ENCODE measurements around the gene MTPN.

The MTPN gene

DNA sequence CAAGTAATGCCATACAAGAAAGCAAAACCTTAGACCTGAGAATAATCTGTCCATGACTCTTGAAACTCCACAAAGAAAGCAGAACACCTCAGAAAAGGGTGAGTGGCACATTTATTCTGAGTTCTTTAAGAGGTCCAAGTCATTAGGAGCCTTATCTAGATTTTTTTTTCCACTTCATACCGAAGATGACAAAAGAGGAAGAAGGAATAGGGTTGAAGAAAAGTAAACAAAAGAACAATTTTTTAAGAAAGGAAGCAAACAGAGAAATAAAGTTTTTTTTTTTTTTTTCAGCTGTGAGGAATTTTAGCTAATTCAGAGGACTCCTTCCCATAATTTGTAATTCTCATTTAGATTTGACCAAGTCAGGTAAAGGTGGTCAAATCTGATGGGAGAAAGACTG lies 13.1 kb upstream of the MTPN start:
- H3K9me3 ChIP-seq (ENCODE audit: control insufficient read depth in 2 of 2, low read length in 2 of 2), result no peaks in the 10 kb centered on the region
- H3K4me1 ChIP-seq (ENCODE audit: control insufficient read depth in 2 of 2, insufficient read depth in 2 of 2, low read length in 2 of 2), result no peaks in the 10 kb centered on the region
- H3K36me3 ChIP-seq (ENCODE audit: control insufficient read depth in 2 of 2, insufficient read depth in 2 of 2, low read length in 2 of 2), result no peaks in the 10 kb centered on the region
- H3K9ac ChIP-seq (ENCODE audit: low read depth in 1 of 2, low read length in 2 of 2), result no peak overlapping the region
- H3K27me3 ChIP-seq (ENCODE audit: control insufficient read depth in 2 of 2, insufficient read depth in 2 of 2, low read length in 2 of 2), result no peaks in the 10 kb centered on the region
- no peak overlapping the region for H3K4me3 ChIP-seq (ENCODE audit: low read length in 2 of 2)
- H3K27ac ChIP-seq (ENCODE audit: low read depth in 2 of 2, low read length in 2 of 2), result no peak overlapping the region

DNA sequence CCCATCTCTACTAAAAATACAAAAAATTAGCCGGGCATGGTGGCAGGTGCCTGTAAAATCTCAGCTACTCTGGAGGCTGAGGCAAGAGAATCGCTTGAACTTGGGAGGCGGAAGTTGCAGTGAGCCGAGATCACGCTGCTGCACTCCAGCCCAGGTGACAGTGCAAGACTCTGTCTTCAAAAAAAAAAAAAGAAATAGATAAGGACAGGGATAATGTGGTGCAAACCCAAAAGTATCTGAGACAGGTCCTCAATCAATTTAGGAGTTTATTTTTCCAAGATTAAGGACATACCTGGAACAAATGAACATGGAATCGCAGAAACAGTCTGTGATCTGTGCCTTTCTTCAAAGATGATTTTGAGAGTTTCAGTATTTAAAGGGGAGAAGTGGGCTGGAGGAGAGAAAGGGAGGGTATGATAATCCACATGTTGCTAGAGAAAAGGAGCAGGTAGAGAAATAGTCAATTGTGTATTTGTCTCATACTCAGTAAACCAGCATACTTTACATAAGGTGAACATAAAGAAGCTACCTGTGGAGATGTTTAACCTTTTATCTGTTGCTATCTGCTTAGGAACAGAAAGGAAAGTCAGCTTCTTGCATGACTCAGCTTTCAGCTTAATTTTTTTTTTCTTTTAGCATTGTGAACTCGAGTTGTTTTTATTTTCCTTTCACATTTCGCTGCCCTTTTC lies 4.9 kb upstream of the MTPN start:
- Histone ChIP-seq H3K9me3 (ENCODE audit: control insufficient read depth in 2 of 2, low read length in 2 of 2) (no peaks in the 10 kb centered on the region), H3K4me1 (ENCODE audit: control insufficient read depth in 2 of 2, insufficient read depth in 2 of 2, low read length in 2 of 2) (peaks cover 0 to 4% of the 10 kb centered on the region in 2 donors), H3K9ac (ENCODE audit: low read depth in 1 of 2, low read length in 2 of 2) (no peak overlapping the region), H3K36me3 (ENCODE audit: control insufficient read depth in 2 of 2, insufficient read depth in 2 of 2, low read length in 2 of 2) (no peaks in the 10 kb centered on the region), H3K27ac (ENCODE audit: low read depth in 2 of 2, low read length in 2 of 2) (no peak overlapping the region), H3K4me3 (ENCODE audit: low read length in 2 of 2) (no peak overlapping the region), H3K27me3 (ENCODE audit: control insufficient read depth in 2 of 2, insufficient read depth in 2 of 2, low read length in 2 of 2) (no peaks in the 10 kb centered on the region)

DNA sequence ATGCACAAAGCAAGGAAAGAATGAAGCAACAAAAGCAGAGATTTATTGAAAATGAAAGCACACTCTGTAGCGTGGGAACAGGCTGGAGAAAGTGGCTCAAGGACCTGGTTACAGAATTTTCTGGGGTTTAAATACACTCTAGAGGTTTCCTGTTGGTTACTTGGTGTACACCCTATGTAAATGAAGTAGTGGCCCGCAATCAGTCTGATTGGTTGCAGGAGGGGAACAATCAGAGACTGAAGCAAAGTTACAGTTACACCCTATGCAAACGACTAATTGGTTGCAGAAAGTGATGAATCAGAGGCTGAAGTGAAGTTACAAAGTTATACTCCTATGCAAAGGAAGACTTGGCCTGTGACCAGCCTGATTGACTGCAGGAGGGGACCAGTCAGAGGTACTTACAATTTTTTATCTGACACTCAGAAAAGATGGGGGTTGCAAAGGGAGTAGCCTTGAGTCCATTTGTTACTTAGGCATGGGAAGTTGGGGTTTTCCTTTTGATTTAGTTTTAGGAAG lies 3.6 kb upstream of the MTPN start:
- no peaks in the 10 kb centered on the region for H3K36me3 ChIP-seq (ENCODE audit: control insufficient read depth in 2 of 2, insufficient read depth in 2 of 2, low read length in 2 of 2)
- H3K9me3 ChIP-seq (ENCODE audit: control insufficient read depth in 2 of 2, low read length in 2 of 2), result no peaks in the 10 kb centered on the region
- H3K4me3 ChIP-seq (ENCODE audit: low read length in 2 of 2), result peak overlapping the region; percentile 9 to 14
- H3K4me1 ChIP-seq (ENCODE audit: control insufficient read depth in 2 of 2, insufficient read depth in 2 of 2, low read length in 2 of 2), result peaks cover 8% of the 10 kb centered on the region in 2 donors
- no peaks in the 10 kb centered on the region for H3K27me3 ChIP-seq (ENCODE audit: control insufficient read depth in 2 of 2, insufficient read depth in 2 of 2, low read length in 2 of 2)
- H3K9ac ChIP-seq (ENCODE audit: low read depth in 1 of 2, low read length in 2 of 2), result no peak overlapping the region
- peak overlapping the region in 1 of 2 donors; percentile 28 for H3K27ac ChIP-seq (ENCODE audit: low read depth in 2 of 2, low read length in 2 of 2)

DNA sequence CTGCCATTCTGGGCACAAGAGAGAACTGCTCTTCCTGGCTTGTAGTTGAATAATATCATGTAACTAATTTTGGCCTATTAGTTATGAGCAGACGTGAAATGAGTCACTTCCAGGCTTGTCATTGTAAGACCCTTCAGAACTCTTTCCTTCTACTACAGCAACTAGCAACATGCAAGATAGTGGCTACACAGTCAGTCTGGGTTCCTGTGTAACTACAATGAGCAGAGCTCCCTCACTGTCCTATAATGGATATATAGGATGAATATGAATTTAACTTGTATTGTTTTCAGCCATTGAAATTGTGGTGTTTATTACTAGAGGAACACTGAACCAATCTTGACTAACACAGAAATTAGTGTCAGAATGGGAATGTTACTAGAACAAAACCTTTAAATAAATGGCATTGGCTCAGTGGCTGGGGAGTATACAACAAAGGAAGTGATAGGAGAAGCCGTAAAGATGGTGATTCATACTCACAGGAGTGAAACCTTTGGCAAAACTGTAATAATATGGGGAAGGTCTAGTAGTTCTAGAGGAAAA lies 2.9 kb upstream of the MTPN start:
- Histone ChIP-seq H3K9ac (ENCODE audit: low read depth in 1 of 2, low read length in 2 of 2) (no peak overlapping the region), H3K9me3 (ENCODE audit: control insufficient read depth in 2 of 2, low read length in 2 of 2) (no peaks in the 10 kb centered on the region), H3K36me3 (ENCODE audit: control insufficient read depth in 2 of 2, insufficient read depth in 2 of 2, low read length in 2 of 2) (no peaks in the 10 kb centered on the region), H3K4me3 (ENCODE audit: low read length in 2 of 2) (peak overlapping the region in 1 of 2 donors; percentile 14), H3K4me1 (ENCODE audit: control insufficient read depth in 2 of 2, insufficient read depth in 2 of 2, low read length in 2 of 2) (peaks cover 8% of the 10 kb centered on the region in 2 donors), H3K27ac (ENCODE audit: low read depth in 2 of 2, low read length in 2 of 2) (peak overlapping the region in 1 of 2 donors; percentile 28), H3K27me3 (ENCODE audit: control insufficient read depth in 2 of 2, insufficient read depth in 2 of 2, low read length in 2 of 2) (no peaks in the 10 kb centered on the region)

- Histone ChIP-seq H3K27me3 (ENCODE audit: control insufficient read depth in 2 of 2, insufficient read depth in 2 of 2, low read length in 2 of 2) (no peaks in the 10 kb centered on the region), H3K4me1 (ENCODE audit: control insufficient read depth in 2 of 2, insufficient read depth in 2 of 2, low read length in 2 of 2) (peaks cover 8% of the 10 kb centered on the region in 2 donors), H3K9ac (ENCODE audit: low read depth in 1 of 2, low read length in 2 of 2) (no peak overlapping the region), H3K36me3 (ENCODE audit: control insufficient read depth in 2 of 2, insufficient read depth in 2 of 2, low read length in 2 of 2) (no peaks in the 10 kb centered on the region), H3K27ac (ENCODE audit: low read depth in 2 of 2, low read length in 2 of 2) (no peak overlapping the region), H3K4me3 (ENCODE audit: low read length in 2 of 2) (no peak overlapping the region), H3K9me3 (ENCODE audit: control insufficient read depth in 2 of 2, low read length in 2 of 2) (no peaks in the 10 kb centered on the region)
Observed at GRCh38 chr7:135979471-135980011, 2.4 kb upstream of the MTPN start.

DNA sequence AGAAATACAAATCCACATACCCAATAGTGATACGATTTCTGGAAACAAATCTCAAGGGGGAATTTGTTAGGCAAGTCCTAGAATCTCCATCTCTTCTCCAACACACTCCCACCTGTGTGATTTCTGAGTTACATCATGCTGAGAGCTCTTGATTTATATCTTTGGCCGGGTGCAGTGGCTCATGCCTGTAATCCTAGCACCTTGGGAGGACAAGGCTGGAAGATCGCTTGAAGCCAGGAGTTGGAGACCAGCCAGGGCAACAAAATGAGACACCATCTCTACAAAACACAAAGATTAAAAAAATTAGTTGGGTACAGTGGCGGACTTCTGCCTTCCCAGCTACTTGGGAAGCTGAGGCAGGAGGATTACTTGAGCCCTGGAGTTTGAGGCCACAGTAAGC lies 1.5 kb upstream of the MTPN start:
- no peak overlapping the region for H3K9ac ChIP-seq (ENCODE audit: low read depth in 1 of 2, low read length in 2 of 2)
- H3K27me3 ChIP-seq (ENCODE audit: control insufficient read depth in 2 of 2, insufficient read depth in 2 of 2, low read length in 2 of 2), result no peaks in the 10 kb centered on the region
- H3K9me3 ChIP-seq (ENCODE audit: control insufficient read depth in 2 of 2, low read length in 2 of 2), result no peaks in the 10 kb centered on the region
- H3K36me3 ChIP-seq (ENCODE audit: control insufficient read depth in 2 of 2, insufficient read depth in 2 of 2, low read length in 2 of 2), result no peaks in the 10 kb centered on the region
- no peak overlapping the region for H3K27ac ChIP-seq (ENCODE audit: low read depth in 2 of 2, low read length in 2 of 2)
- H3K4me1 ChIP-seq (ENCODE audit: control insufficient read depth in 2 of 2, insufficient read depth in 2 of 2, low read length in 2 of 2), result peaks cover 8% of the 10 kb centered on the region in 2 donors
- no peak overlapping the region for H3K4me3 ChIP-seq (ENCODE audit: low read length in 2 of 2)

DNA sequence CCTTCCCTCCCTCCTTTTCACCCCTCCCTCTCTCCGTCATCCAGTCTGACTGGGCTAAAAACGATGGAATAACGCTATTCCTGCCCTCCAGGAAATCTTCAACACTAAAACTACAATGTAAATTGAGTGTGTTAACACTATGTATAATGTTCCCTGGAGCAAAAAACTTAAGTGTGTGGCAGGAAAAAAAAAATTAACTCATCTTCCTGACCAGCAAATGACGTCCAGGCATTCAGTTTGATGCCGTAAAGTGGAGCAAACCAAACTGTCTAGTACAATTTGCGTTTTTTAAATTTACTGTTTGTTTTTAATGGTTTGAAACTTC lies 545 bp upstream of the MTPN start:
- Histone ChIP-seq H3K4me3 (ENCODE audit: low read length in 2 of 2) (peak overlapping the region; percentile 95 to 100), H3K9me3 (ENCODE audit: control insufficient read depth in 2 of 2, low read length in 2 of 2) (no peaks in the 10 kb centered on the region), H3K27me3 (ENCODE audit: control insufficient read depth in 2 of 2, insufficient read depth in 2 of 2, low read length in 2 of 2) (no peaks in the 10 kb centered on the region), H3K36me3 (ENCODE audit: control insufficient read depth in 2 of 2, insufficient read depth in 2 of 2, low read length in 2 of 2) (peaks cover 0 to under 1% of the 10 kb centered on the region in 2 donors), H3K4me1 (ENCODE audit: control insufficient read depth in 2 of 2, insufficient read depth in 2 of 2, low read length in 2 of 2) (peaks cover 8 to 14% of the 10 kb centered on the region in 2 donors), H3K9ac (ENCODE audit: low read depth in 1 of 2, low read length in 2 of 2) (peak overlapping the region; percentile 9 to 33), H3K27ac (ENCODE audit: low read depth in 2 of 2, low read length in 2 of 2) (peak overlapping the region; percentile 21 to 85)

DNA sequence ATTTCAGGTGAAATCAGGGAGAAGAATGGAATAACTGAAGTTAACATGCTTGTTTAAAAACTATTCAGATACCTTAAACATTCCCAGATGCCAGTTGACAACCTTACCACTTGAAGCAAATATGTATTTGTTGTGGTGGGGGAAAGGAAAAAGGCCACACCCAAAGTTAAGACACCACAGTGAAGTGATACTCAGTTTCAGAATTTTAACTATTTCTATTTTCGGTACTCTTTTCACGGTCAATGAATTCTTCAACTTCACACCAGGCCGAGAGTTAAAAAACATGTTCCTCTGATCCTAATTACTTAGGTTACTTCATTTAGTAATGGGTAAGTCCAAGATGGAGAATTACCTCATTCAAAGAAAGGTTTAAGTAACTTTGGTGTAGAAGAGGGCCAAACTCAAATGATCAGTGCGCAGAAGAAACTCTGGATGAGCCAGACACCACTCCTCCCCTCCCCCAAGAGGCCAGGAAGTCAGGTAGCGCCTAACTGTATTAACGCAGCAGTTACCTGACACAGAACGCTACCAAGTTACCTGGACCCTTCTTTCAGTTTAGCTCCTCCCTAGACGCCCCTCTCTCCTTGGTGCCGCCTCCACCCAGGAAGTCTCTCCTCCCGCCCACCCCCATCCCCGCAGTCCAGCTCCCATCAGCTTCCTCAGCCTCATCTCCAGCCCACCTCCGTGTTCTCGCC lies 700 bp downstream of the MTPN start:
- H3K36me3 ChIP-seq (ENCODE audit: control insufficient read depth in 2 of 2, insufficient read depth in 2 of 2, low read length in 2 of 2), result peaks cover 0 to 3% of the 10 kb centered on the region in 2 donors
- H3K9me3 ChIP-seq (ENCODE audit: control insufficient read depth in 2 of 2, low read length in 2 of 2), result no peaks in the 10 kb centered on the region
- peak overlapping the region; percentile 83 to 85 for H3K27ac ChIP-seq (ENCODE audit: low read depth in 2 of 2, low read length in 2 of 2)
- peak overlapping the region; percentile 95 to 100 for H3K4me3 ChIP-seq (ENCODE audit: low read length in 2 of 2)
- peaks cover 8 to 14% of the 10 kb centered on the region in 2 donors for H3K4me1 ChIP-seq (ENCODE audit: control insufficient read depth in 2 of 2, insufficient read depth in 2 of 2, low read length in 2 of 2)
- H3K27me3 ChIP-seq (ENCODE audit: control insufficient read depth in 2 of 2, insufficient read depth in 2 of 2, low read length in 2 of 2), result no peaks in the 10 kb centered on the region
- peak overlapping the region; percentile 74 to 91 for H3K9ac ChIP-seq (ENCODE audit: low read depth in 1 of 2, low read length in 2 of 2)

GRCh38 chr7:135975166-135975565 lies 2.0 kb downstream of the MTPN start:
- H3K9me3 ChIP-seq (ENCODE audit: control insufficient read depth in 2 of 2, low read length in 2 of 2), result no peaks in the 10 kb centered on the region
- H3K4me1 ChIP-seq (ENCODE audit: control insufficient read depth in 2 of 2, insufficient read depth in 2 of 2, low read length in 2 of 2), result peaks cover 8 to 14% of the 10 kb centered on the region in 2 donors
- no peak overlapping the region for H3K27ac ChIP-seq (ENCODE audit: low read depth in 2 of 2, low read length in 2 of 2)
- peaks cover 0 to 3% of the 10 kb centered on the region in 2 donors for H3K36me3 ChIP-seq (ENCODE audit: control insufficient read depth in 2 of 2, insufficient read depth in 2 of 2, low read length in 2 of 2)
- no peak overlapping the region for H3K9ac ChIP-seq (ENCODE audit: low read depth in 1 of 2, low read length in 2 of 2)
- no peaks in the 10 kb centered on the region for H3K27me3 ChIP-seq (ENCODE audit: control insufficient read depth in 2 of 2, insufficient read depth in 2 of 2, low read length in 2 of 2)
- peak overlapping the region in 1 of 2 donors; percentile 95 for H3K4me3 ChIP-seq (ENCODE audit: low read length in 2 of 2)

DNA sequence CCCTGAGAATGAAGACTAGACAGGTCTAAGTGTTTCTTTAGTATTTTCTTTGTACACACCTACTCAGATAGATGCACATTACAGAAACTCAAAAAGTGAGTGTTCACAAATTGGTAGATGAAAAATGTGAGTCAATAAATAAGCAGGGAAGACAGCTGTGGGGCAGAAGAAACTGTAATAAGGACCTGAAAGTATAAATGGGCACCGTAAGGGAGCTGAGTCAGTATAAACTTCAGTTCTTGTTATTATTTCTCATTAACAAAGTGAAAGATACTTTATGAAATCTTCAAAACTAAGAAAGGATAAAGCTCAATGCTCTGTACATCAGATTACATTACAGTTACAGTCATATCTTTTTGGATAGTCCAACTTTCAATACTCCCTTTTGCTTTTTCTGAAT lies 2.5 kb downstream of the MTPN start:
- no peaks in the 10 kb centered on the region for H3K27me3 ChIP-seq (ENCODE audit: control insufficient read depth in 2 of 2, insufficient read depth in 2 of 2, low read length in 2 of 2)
- H3K9ac ChIP-seq (ENCODE audit: low read depth in 1 of 2, low read length in 2 of 2), result no peak overlapping the region
- H3K4me1 ChIP-seq (ENCODE audit: control insufficient read depth in 2 of 2, insufficient read depth in 2 of 2, low read length in 2 of 2), result peaks cover 8 to 14% of the 10 kb centered on the region in 2 donors
- no peaks in the 10 kb centered on the region for H3K9me3 ChIP-seq (ENCODE audit: control insufficient read depth in 2 of 2, low read length in 2 of 2)
- H3K36me3 ChIP-seq (ENCODE audit: control insufficient read depth in 2 of 2, insufficient read depth in 2 of 2, low read length in 2 of 2), result peaks cover 0 to 3% of the 10 kb centered on the region in 2 donors
- no peak overlapping the region for H3K27ac ChIP-seq (ENCODE audit: low read depth in 2 of 2, low read length in 2 of 2)
- H3K4me3 ChIP-seq (ENCODE audit: low read length in 2 of 2), result no peak overlapping the region
